ENCODE measurements around the gene RCOR1. TPM values are rescaled to one million over a fixed set of nuclear protein-coding genes. Genes with fewer than 3 reads are reported as not detected.

The RCOR1 gene
- total RNA-seq, 1 experiment from 2014 or later: 34.1 TPM

DNA sequence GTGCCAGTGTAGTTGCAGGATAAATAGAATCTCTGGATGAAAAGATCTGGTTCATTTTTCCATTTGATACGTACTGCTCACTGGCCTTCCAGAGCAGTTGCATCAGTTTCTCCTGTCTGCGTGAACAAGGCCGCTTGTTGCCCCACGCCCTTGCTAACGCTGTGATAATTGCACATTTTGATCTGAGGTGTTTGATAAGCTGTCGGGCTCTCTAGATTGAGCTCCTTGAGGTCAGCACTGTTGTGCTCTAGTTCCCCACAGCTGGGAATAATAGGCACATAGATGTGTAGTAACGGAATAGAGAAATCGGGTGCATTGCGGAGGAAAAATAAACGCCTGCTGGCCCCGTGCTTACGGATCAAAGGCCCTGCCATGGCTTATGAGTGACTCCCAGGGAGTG, 142.0 kb downstream of the RCOR1 start:
- Histone ChIP-seq H4K20me1 (ENCODE audit: control insufficient read depth, insufficient read depth, insufficient read length) (no peaks in the 10 kb centered on the region), H3T11ph (ENCODE audit: low read length) (no peak overlapping the region), H2BK15ac (ENCODE audit: low read depth, low read length) (no peak overlapping the region), H2AK5ac (ENCODE audit: insufficient read length, low read length) (no peak overlapping the region), H3K18ac (ENCODE audit: insufficient read length, low read depth, low read length) (no peak overlapping the region), H3K79me1 (ENCODE audit: insufficient read depth, low read depth, low read length, poor library complexity, severe bottlenecking) (no peaks in the 10 kb centered on the region), H3K27ac (ENCODE audit: insufficient read length, low read depth, low read length) (no peak overlapping the region), H4K91ac (ENCODE audit: insufficient read length, low read depth, low read length) (no peak overlapping the region), H4K8ac (replicated peaks; ENCODE audit: insufficient read length, low read depth, low read length) (no peak overlapping the region), H3K4me1 (ENCODE audit: insufficient read depth, low read length) (no peaks in the 10 kb centered on the region), H3K56ac (ENCODE audit: insufficient read length, low read depth, low read length) (no peak overlapping the region), H3K27me3 (ENCODE audit: insufficient read depth, low read length) (no peaks in the 10 kb centered on the region), H2BK20ac (ENCODE audit: low read depth, low read length, poor library complexity, severe bottlenecking) (no peak overlapping the region), H3K79me2 (ENCODE audit: insufficient read depth, low read length) (no peaks in the 10 kb centered on the region), H3K9ac (ENCODE audit: extremely low read depth, insufficient read length, low read length) (no peak overlapping the region), H2BK5ac (ENCODE audit: insufficient read length, low read length) (no peak overlapping the region), H3K14ac (ENCODE audit: insufficient read depth, low read length) (no peak overlapping the region), H3K9me3 (ENCODE audit: control insufficient read depth, low read depth, low read length) (no peaks in the 10 kb centered on the region), H3K23me2 (ENCODE audit: insufficient read length, low read depth, low read length, poor library complexity, severe bottlenecking) (no peaks in the 10 kb centered on the region), H2AFZ (ENCODE audit: low read length) (no peak overlapping the region), H3K23ac (ENCODE audit: insufficient read length, low read depth, low read length) (no peak overlapping the region), H4K5ac (ENCODE audit: insufficient read length, low read depth, low read length) (no peak overlapping the region), H3K4me2 (ENCODE audit: insufficient read depth, insufficient read length, low read length) (no peak overlapping the region), H2BK120ac (ENCODE audit: low read depth, low read length, poor library complexity, severe bottlenecking) (no peak overlapping the region), H2BK12ac (ENCODE audit: insufficient read length, low read depth, low read length) (no peak overlapping the region), H3K4ac (ENCODE audit: low read depth, low read length) (no peak overlapping the region)
- H3K4me1 Mint-ChIP-seq: peaks cover 5 to 8% of the 10 kb centered on the region in 2 experiments; a peak in 2 of 4 replicates
- no peak overlapping the region; a peak in 1 of 5 replicates for H3K4me3 Mint-ChIP-seq
- TF ChIP-seq, protein P1, sequence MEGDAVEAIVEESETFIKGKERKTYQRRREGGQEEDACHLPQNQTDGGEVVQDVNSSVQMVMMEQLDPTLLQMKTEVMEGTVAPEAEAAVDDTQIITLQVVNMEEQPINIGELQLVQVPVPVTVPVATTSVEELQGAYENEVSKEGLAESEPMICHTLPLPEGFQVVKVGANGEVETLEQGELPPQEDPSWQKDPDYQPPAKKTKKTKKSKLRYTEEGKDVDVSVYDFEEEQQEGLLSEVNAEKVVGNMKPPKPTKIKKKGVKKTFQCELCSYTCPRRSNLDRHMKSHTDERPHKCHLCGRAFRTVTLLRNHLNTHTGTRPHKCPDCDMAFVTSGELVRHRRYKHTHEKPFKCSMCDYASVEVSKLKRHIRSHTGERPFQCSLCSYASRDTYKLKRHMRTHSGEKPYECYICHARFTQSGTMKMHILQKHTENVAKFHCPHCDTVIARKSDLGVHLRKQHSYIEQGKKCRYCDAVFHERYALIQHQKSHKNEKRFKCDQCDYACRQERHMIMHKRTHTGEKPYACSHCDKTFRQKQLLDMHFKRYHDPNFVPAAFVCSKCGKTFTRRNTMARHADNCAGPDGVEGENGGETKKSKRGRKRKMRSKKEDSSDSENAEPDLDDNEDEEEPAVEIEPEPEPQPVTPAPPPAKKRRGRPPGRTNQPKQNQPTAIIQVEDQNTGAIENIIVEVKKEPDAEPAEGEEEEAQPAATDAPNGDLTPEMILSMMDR (conservative IDR thresholded peaks at IDR 0.05): no peak
- no peaks in the 10 kb centered on the region for H3K9me3 Mint-ChIP-seq
- no peaks in the 10 kb centered on the region; the same call in 1 of the 2 replicates for H3K27me3 Mint-ChIP-seq (ENCODE audit: low read depth)
- peaks cover 6 to 31% (median 10%) of the 10 kb centered on the region in 3 experiments for H3K36me3 Mint-ChIP-seq (ENCODE audit: insufficient read depth in 1 of 3, low read depth in 3 of 3)
- DNase-seq: no peak
- WGBS (ENCODE audit: extremely low coverage, insufficient read length, low lambda C conversion rate): no CpG with 5 or more reads among the region's 12 CpGs
- peak overlapping the region in 2 of 3 experiments; percentile 43 to 44; a peak in 3 of 7 replicates for H3K27ac Mint-ChIP-seq
